Neural progenitor cell (in vitro differentiated cells): Measurements from ENCODE around the gene CAVIN4. TPM values are rescaled to one million over a fixed set of nuclear protein-coding genes. Genes with fewer than 3 reads are reported as not detected.

Source experiments
- DNase-seq: peaks from one replicate; pipeline ENCODE4 v3.0.0-alpha.2; 2016; ENCODE audit warnings: low spot score
- H2AFZ ChIP-seq: fragments of 200-600 bp; sonication (generic); replicated peaks from 2 replicates; pipeline ENCODE4 v1.6.1; 2016; ENCODE audit warnings: antibody characterized with exemption
- H3F3A ChIP-seq: fragments of 200-600 bp; sonication (generic); 2 replicates; pipeline ENCODE4 v1.6.1; 2016; ENCODE audit warnings: antibody characterized with exemption, low read depth
- H3K27ac ChIP-seq: fragments of 200-600 bp; sonication (generic); 2 replicates; pipeline ENCODE4 v1.5.1; 2016; ENCODE audit warnings: mild to moderate bottlenecking
- H3K27me3 ChIP-seq: fragments of 200-600 bp; sonication (generic); 2 replicates; pipeline ENCODE4 v1.6.1; 2016; ENCODE audit warnings: mild to moderate bottlenecking, moderate library complexity
- H3K36me3 ChIP-seq: fragments of 200-600 bp; sonication (generic); 2 replicates; pipeline ENCODE4 v1.5.1; 2016
- H3K4me1 ChIP-seq: fragments of 200-600 bp; sonication (generic); 2 replicates; pipeline ENCODE4 v1.6.1; 2016; ENCODE audit warnings: mixed run types
- H3K4me2 ChIP-seq: fragments of 200-600 bp; sonication (generic); 2 replicates; pipeline ENCODE4 v1.6.1; 2016
- H3K4me3 ChIP-seq: fragments of 200-600 bp; sonication (generic); 2 replicates; pipeline ENCODE4 v1.5.1; 2016
- H3K79me2 ChIP-seq: fragments of 200-600 bp; sonication (generic); 2 replicates; pipeline ENCODE4 v1.6.1; 2016; ENCODE audit warnings: low read depth
- H3K9ac ChIP-seq: fragments of 200-600 bp; sonication (generic); 2 replicates; pipeline ENCODE4 v1.6.1; 2016
- H3K9me3 ChIP-seq: fragments of 200-600 bp; sonication (generic); 2 replicates; pipeline ENCODE4 v1.5.1; 2016; ENCODE audit warnings: low read depth
- H4K20me1 ChIP-seq: fragments of 200-600 bp; sonication (generic); 2 replicates; pipeline ENCODE4 v1.6.1; 2016; ENCODE audit warnings: low read depth
- H3K27ac Mint-ChIP-seq: 3 replicates; pipeline ENCODE4 v1.8.0; 2021; ENCODE audit warnings: mixed read lengths
- H3K27me3 Mint-ChIP-seq: 2 replicates; pipeline ENCODE4 v1.8.0; 2022; ENCODE audit warnings: low read depth, mild to moderate bottlenecking, inconsistent platforms, moderate library complexity, mixed read lengths; ENCODE audit not compliant: insufficient read depth
- H3K36me3 Mint-ChIP-seq: 3 replicates; pipeline ENCODE4 v1.8.0; 2021; ENCODE audit warnings: mixed read lengths
- H3K4me1 Mint-ChIP-seq: 3 replicates; pipeline ENCODE4 v1.8.0; 2021; ENCODE audit warnings: mixed read lengths
- H3K4me3 Mint-ChIP-seq: 3 replicates; pipeline ENCODE4 v1.8.0; 2021; ENCODE audit warnings: mild to moderate bottlenecking, moderate library complexity, mixed read lengths
- H3K9me3 Mint-ChIP-seq: 3 replicates; pipeline ENCODE4 v1.8.0; 2020; ENCODE audit warnings: mixed read lengths
- EZH2 ChIP-seq: fragments of 200-600 bp; sonication (generic); IDR thresholded peaks from 2 replicates; pipeline ENCODE4 v1.6.1; 2017; ENCODE audit warnings: antibody characterized with exemption, mild to moderate bottlenecking, moderate library complexity
- EZH2phosphoT487 ChIP-seq: fragments of 200-600 bp; sonication (generic); IDR thresholded peaks from 2 replicates; pipeline ENCODE4 v1.6.1; 2017; ENCODE audit warnings: antibody characterized with exemption
- total RNA-seq: library from RNA; depleted of rRNA; stranded (reverse); fragments of >200 nt; gene quantifications from 2 replicates; pipeline ENCODE4 v1.2.3, GENCODE V29; 2015; ENCODE audit warnings: low replicate concordance
- TF ChIP-seq, protein P1 (sequence below): fragments of 200-600 bp; sonication (generic); IDR thresholded peaks from 2 replicates; pipeline ENCODE4 v1.5.1; 2017; ENCODE audit warnings: antibody characterized with exemption, mild to moderate bottlenecking

Gene CAVIN4
- total RNA-seq, 1 donor from 2014 or later: 8.8 TPM

GRCh38 chr9:100554935-100555401 is 22.9 kb upstream of the CAVIN4 start:
- Histone ChIP-seq H3K9me3 (no peaks in the 10 kb centered on the region), H3F3A (peaks cover 7% of the 10 kb centered on the region), H4K20me1 (peaks cover 24% of the 10 kb centered on the region), H3K79me2 (peaks cover 61% of the 10 kb centered on the region), H3K27ac (no peak overlapping the region), H2AFZ (no peak overlapping the region), H3K4me2 (no peak overlapping the region), H3K9ac (no peak overlapping the region), H3K4me3 (no peak overlapping the region), H3K36me3 (peaks cover 37% of the 10 kb centered on the region), H3K27me3 (no peaks in the 10 kb centered on the region), H3K4me1 (no peaks in the 10 kb centered on the region)
- no peak for DNase-seq
- Mint-ChIP-seq H3K36me3 (peaks cover 30% of the 10 kb centered on the region), H3K27me3 (no peaks in the 10 kb centered on the region), H3K9me3 (no peaks in the 10 kb centered on the region), H3K27ac (no peak overlapping the region), H3K4me1 (no peaks in the 10 kb centered on the region), H3K4me3 (no peak overlapping the region)
- TF ChIP-seq EZH2 (no peak), EZH2phosphoT487 (no peak)
- TF ChIP-seq, protein P1, sequence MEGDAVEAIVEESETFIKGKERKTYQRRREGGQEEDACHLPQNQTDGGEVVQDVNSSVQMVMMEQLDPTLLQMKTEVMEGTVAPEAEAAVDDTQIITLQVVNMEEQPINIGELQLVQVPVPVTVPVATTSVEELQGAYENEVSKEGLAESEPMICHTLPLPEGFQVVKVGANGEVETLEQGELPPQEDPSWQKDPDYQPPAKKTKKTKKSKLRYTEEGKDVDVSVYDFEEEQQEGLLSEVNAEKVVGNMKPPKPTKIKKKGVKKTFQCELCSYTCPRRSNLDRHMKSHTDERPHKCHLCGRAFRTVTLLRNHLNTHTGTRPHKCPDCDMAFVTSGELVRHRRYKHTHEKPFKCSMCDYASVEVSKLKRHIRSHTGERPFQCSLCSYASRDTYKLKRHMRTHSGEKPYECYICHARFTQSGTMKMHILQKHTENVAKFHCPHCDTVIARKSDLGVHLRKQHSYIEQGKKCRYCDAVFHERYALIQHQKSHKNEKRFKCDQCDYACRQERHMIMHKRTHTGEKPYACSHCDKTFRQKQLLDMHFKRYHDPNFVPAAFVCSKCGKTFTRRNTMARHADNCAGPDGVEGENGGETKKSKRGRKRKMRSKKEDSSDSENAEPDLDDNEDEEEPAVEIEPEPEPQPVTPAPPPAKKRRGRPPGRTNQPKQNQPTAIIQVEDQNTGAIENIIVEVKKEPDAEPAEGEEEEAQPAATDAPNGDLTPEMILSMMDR: no peak

DNA sequence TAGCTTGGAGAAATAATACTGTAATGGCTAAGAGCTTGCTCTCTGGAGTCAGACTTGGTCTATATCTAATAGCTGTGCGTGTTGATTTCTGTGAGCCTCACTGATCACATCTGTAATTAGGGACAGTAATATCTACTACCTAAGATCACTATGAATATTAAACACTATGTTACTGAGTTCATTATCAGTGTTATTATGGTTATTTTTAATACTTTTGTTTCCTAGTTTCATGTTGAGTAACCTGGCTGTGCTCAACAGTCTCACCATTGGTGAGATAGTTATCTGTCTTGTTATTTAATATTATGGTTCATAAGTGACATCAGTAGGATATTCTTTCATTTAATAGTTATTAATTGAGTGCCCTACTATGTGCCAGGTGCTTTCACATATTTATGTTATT is 22.4 kb upstream of the CAVIN4 start:
- peaks cover 7% of the 10 kb centered on the region for H3F3A ChIP-seq
- DNase-seq: no peak
- no peaks in the 10 kb centered on the region for H3K27me3 Mint-ChIP-seq
- peaks cover 27% of the 10 kb centered on the region for H3K36me3 Mint-ChIP-seq
- TF ChIP-seq EZH2phosphoT487 (no peak), EZH2 (no peak)
- TF ChIP-seq, protein P1: no peak
- H3K4me1 Mint-ChIP-seq: no peaks in the 10 kb centered on the region
- peaks cover 37% of the 10 kb centered on the region for H3K36me3 ChIP-seq
- H2AFZ ChIP-seq: no peak overlapping the region
- no peak overlapping the region for H3K4me3 ChIP-seq
- H3K79me2 ChIP-seq: peaks cover 62% of the 10 kb centered on the region
- no peaks in the 10 kb centered on the region for H3K4me1 ChIP-seq
- H3K9me3 Mint-ChIP-seq: no peaks in the 10 kb centered on the region
- H3K4me2 ChIP-seq: no peak overlapping the region
- H4K20me1 ChIP-seq: peaks cover 24% of the 10 kb centered on the region
- no peak overlapping the region for H3K9ac ChIP-seq
- H3K4me3 Mint-ChIP-seq: no peak overlapping the region
- H3K9me3 ChIP-seq: no peaks in the 10 kb centered on the region
- no peak overlapping the region for H3K27ac Mint-ChIP-seq
- no peaks in the 10 kb centered on the region for H3K27me3 ChIP-seq
- no peak overlapping the region for H3K27ac ChIP-seq

- TF ChIP-seq, protein P1: no peak
- TF ChIP-seq EZH2phosphoT487: no peak
- TF ChIP-seq EZH2: no peak
- Mint-ChIP-seq H3K9me3 (no peaks in the 10 kb centered on the region), H3K4me3 (no peak overlapping the region), H3K27ac (no peak overlapping the region), H3K27me3 (no peaks in the 10 kb centered on the region), H3K36me3 (peaks cover 28% of the 10 kb centered on the region), H3K4me1 (no peaks in the 10 kb centered on the region)
- Histone ChIP-seq H3K4me3 (no peak overlapping the region), H3K4me2 (no peak overlapping the region), H3K36me3 (peaks cover 39% of the 10 kb centered on the region), H3K4me1 (no peaks in the 10 kb centered on the region), H3F3A (peaks cover 5% of the 10 kb centered on the region), H3K9ac (no peak overlapping the region), H3K27ac (no peak overlapping the region), H3K9me3 (no peaks in the 10 kb centered on the region), H3K79me2 (peaks cover 66% of the 10 kb centered on the region), H4K20me1 (peaks cover 31% of the 10 kb centered on the region), H2AFZ (no peak overlapping the region), H3K27me3 (no peaks in the 10 kb centered on the region)
- no peak for DNase-seq
These were observed 20.8 kb upstream of the CAVIN4 start for GRCh38 chr9:100557053-100557452.
